Measurements from ENCODE around the gene NUP133.
A peak's percentile ranks its signal among the peaks of the same experiment; 100 is the strongest.
"Not testable (repeated sequence)": the region's sequence is repeated elsewhere in the genome, so short reads cannot be mapped to it uniquely, and the experiment has no call there.

The NUP133 gene

GRCh38 chr1:229411434-229412055, 96.6 kb downstream of the NUP133 start:
- DNase-seq: no peak

DNA sequence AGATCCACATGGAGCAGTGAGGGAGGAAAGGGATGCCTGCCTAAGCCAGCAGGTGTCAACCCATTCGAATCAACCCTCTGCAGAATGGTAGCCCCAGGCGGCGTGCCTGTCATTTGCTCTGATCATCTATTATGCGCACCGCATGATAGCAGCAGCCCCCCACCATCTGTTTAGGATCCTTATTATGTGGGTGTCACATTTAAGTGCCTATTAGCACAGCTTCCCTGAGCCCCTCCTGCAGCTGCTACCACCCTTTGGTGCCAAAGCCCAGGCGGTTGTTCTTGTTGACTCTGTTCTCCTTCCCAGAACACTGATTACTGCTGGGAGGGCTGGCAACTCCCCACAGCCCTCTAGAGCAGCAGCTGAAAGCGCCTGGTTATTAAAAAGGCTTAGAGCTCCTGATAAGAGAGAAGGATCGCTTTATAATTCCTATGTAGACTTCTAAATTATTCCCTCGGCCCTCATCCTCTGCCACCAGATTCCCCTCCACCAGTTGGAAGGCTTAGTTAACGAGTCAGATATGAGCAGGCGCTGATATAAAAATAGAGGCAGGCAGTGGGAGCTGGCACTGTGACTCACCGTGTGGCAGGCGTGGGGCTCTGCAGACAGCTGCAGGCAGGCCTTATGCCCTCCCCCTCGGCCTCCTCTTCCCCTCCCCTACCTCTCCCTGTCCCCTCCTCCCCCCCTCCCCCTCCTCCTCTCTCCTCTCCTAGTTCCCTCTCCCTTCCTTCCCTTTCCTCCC, 97.3 kb downstream of the NUP133 start:
- DNase-seq: peak; percentile 2

DNA sequence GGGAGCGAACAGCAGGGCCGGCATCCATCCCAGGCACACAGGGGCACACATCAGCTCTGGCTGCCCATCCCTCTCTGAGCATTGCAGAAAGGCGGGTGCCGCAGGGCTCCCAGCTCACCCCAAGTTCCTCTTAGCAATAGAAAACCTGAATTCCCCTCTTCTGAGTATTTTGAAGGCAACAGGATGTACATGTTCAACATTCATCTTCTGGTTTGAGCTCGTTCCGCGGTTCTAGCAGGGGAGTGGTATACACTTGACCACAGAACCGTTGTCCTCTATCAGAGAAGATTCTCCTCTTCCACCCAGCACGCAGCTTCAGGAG, 97.8 kb downstream of the NUP133 start:
- DNase-seq: no peak

DNA sequence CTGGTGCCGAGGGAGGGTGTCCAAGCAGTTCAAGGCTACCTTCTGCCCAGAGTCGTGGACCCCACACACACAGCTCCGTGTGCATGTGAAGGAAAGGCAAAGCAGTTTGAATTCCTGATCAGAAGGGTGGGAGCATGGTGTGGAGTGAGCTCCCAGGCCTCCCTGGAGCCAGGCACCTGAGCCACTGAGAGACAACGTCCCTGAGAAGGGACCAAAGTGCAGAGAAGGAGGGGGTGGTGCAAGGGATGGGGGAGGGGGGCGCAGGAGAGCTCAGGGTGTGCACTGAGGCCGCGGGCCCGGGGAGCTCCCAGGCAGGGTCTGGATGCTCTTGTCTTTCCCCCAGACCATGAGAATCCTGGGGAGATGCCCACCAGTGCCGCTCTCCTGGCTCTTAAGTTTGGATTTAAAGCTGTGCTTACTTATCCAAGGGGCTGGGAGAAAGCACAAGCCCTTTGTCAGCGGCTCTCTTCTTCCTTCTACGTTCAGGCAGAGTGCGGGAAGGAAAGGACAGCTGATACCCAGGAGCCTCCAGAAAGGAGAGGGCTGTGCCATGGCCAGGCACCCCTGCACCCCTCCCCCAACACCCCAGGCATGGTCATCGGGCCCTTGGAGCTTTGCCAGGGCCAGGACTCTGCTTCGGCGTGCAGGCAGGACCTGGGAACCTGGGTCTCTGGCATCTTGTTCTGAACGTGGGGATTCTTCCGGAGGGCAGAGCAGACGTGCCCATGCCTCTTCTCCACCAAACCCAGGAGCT, 98.3 kb downstream of the NUP133 start:
- no peak for DNase-seq

- no peak for DNase-seq
Measured at GRCh38 chr1:229408458-229409037, 99.6 kb downstream of the NUP133 start.

GRCh38 chr1:229407206-229408026, 100.7 kb downstream of the NUP133 start:
- no peak for DNase-seq

- no peak for DNase-seq
Measured at GRCh38 chr1:229406798-229407197, 101.3 kb downstream of the NUP133 start.

DNA sequence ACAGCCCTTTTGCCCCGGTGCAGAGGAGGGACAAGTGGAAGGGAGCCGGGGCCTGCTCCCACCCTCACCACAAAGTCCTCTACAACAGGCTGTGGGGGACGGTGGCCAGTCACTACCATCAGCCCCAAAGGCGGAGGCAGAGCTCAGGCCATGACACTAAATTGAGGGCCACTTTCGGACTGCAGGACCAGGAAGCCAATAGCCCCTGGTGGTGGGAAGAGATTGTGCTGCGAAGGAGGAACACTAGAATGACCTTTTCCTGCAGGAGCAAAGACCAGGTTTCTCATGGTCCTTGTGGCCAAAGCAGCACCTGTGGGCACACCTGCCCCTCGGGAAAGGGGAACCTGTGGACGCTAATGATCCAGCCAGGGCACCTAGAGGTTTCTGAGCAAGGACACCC, 104.6 kb downstream of the NUP133 start:
- no peak for DNase-seq

GRCh38 chr1:229402993-229403392, 105.1 kb downstream of the NUP133 start:
- no peak for DNase-seq

GRCh38 chr1:229402329-229402728, 105.8 kb downstream of the NUP133 start:
- DNase-seq: not testable (repeated sequence)

GRCh38 chr1:229397762-229398161, 110.4 kb downstream of the NUP133 start:
- no peak for DNase-seq

DNA sequence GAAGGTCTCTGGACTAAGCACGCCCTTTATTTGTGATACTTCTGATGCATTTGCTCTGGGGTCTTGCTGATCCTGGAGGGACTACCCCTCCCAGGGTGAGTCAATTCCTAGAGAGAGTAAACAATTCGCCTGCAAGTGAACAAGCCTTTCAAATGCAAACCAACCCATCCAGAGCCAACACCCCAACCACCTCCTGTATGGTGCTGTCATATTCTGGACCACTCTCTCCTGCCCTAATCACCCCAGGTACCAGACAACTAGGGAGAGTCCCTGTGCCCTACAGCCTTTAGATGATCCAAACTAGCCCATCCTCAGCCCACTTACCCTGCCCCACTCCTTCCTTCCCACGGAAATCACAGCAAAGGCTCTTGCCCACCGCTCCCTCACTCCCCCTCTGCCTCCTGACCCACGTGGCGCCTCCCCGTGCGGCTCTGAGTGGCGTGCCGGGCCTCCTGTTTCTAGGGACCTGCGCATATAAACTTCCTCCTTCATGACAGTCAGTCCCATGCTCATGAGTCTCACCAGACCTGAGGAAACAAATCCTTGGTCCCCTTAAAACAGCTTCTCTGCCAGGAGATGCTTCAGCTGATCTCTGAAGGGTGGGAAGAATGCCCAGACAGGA, 111.4 kb downstream of the NUP133 start:
- no peak for DNase-seq

GRCh38 chr1:229394517-229394916, 113.6 kb downstream of the NUP133 start:
- not testable (repeated sequence) for DNase-seq

DNA sequence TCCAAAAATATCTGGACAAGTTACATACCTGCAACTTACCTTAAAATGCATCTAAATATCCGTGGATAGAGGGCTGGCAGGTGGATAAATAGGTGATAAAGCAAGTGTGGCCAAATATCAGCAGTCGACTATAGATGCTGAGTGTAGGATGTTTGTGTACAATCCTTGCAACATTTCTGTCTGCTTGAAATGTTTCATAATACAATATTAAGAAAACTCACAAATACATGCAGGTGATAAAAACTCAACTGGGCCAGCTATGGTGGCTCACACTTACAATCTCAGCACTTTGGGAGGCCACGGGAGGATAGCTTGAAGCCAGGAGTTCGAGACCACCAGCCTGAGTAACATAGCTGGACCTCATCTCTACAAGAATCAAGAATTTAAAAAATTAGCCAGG, 115.2 kb downstream of the NUP133 start:
- DNase-seq: no peak
